GM10266 (cell line): ENCODE data around the gene SGK1.

Source experiments
- DNase-seq: peaks from one replicate; pipeline ENCODE4 v3.0.0; 2012; ENCODE audit errors: extremely low spot score
- CTCF ChIP-seq: IDR thresholded peaks from 2 replicates; pipeline ENCODE4 v1.5.1; 2012; ENCODE audit warnings: mild to moderate bottlenecking, low read depth; ENCODE audit not compliant: control insufficient read depth, insufficient read depth; ENCODE audit errors: missing control alignments

SGK1 gene

GRCh38 chr6:134299236-134299635, 18.7 kb downstream of the SGK1 start:
- DNase-seq = no peak
- no peak for TF ChIP-seq CTCF

- DNase-seq = no peak
- no peak for TF ChIP-seq CTCF
These were observed 21.1 kb downstream of the SGK1 start for GRCh38 chr6:134296762-134297161.

- no peak for TF ChIP-seq CTCF
- DNase-seq = peak; percentile 40
These were observed 21.9 kb downstream of the SGK1 start for GRCh38 chr6:134295953-134296553.

- no peak for TF ChIP-seq CTCF
- no peak for DNase-seq
These were observed 24.2 kb downstream of the SGK1 start for GRCh38 chr6:134293659-134294161.

GRCh38 chr6:134291156-134291555, 26.8 kb downstream of the SGK1 start:
- TF ChIP-seq CTCF = no peak
- DNase-seq = no peak

- TF ChIP-seq CTCF = no peak
- no peak for DNase-seq
These were observed 28.7 kb downstream of the SGK1 start for GRCh38 chr6:134289204-134289575.

GRCh38 chr6:134288538-134289203, 29.2 kb downstream of the SGK1 start:
- peak; percentile 30 for DNase-seq
- TF ChIP-seq CTCF = no peak
